Pancreas (tissue), 10 donors: Measurements from ENCODE around the gene FOXO1. TPM values are rescaled to one million over a fixed set of nuclear protein-coding genes. Genes with fewer than 3 reads are reported as not detected.

Experiments
- ATAC-seq, 4 donors: fragments of 200-7000 bp; cut with Tn5 transposase; one replicate each; pipeline versions ENCODE4 v1.8.0 to v1.9.1; 2020; ENCODE audit warnings: mild to moderate bottlenecking in 4 of 4, moderate library complexity in 4 of 4
- DNase-seq, 6 donors: peaks; one replicate each; pipeline ENCODE4 v3.0.0-alpha.2; 2020
- FAIRE-seq: peaks from 2 replicates; lab custom pipeline; 2012; peaks lifted over from hg19 to GRCh38; lab: Jason Lieb, UNC
- H3K27ac ChIP-seq, 4 donors: fragments of 200-600 bp; sonication (generic); 1 replicate in 3 of 4; 2 replicates in 1 of 4; pipeline versions ENCODE4 v1.5.0 to v1.8.0; 2020
- H3K27me3 ChIP-seq, 4 donors: fragments of 200-600 bp; one replicate each; pipeline ENCODE4 v1.8.0; 2021
- H3K36me3 ChIP-seq, 3 donors: fragments of 200-600 bp; sonication (generic) in 1 of 3; one replicate each; pipeline versions ENCODE4 v1.5.0 to v1.8.0; 2020 to 2021
- H3K4me1 ChIP-seq, 3 donors: fragments of 200-600 bp; one replicate each; pipeline ENCODE4 v1.8.0; 2021
- H3K4me3 ChIP-seq, 4 donors: fragments of 200-600 bp; sonication (generic) in 2 of 4; one replicate each; pipeline versions ENCODE4 v1.5.0 to v1.8.0; 2020 to 2021
- H3K9me3 ChIP-seq, 4 donors: fragments of 200-600 bp; one replicate each; pipeline ENCODE4 v1.8.0; 2021
- CTCF ChIP-seq, 4 donors: fragments of 200-600 bp; sonication (generic) in 3 of 4; IDR thresholded peaks; one replicate each; pipeline versions ENCODE4 v1.5.0 to v1.8.0; 2021; ENCODE audit warnings: antibody characterized with exemption in 4 of 4
- WGBS, 2 donors: extraction: QIAGEN DNeasy Blood & Tissue Kit; methylation state at CpG; one replicate each; pipeline ENCODE4 v1.1.7; 2013; 5-methylcytosine and 5-hydroxymethylcytosine counted together
- intact Hi-C, 3 donors: fragments of 100-400 bp; cut with DNase I; formaldehyde crosslinking; loops; one replicate each; pipeline versions ENCODE4 v1.11.1 to v1.14.2; 2022
- polyA plus RNA-seq, 2 donors: library from polyadenylated mRNA; stranded (reverse); fragments of 200-250 nt; gene quantifications; one replicate each; pipeline ENCODE4 v1.2.3, GENCODE V29; 2013
- total RNA-seq, 6 donors: library from RNA; stranded (reverse); fragmentation: NEBNext Ultra II Directional in 4 of 6; extraction: Animal tissue kit (Norgen Biotek cat#: 25700) in 4 of 6; gene quantifications; one replicate each; pipeline versions ENCODE4 v1.2.1 to v1.2.4, GENCODE V29; 2021 to 2023
- donor health status: healthy with polysubstance abuse.
- donor health status: DM: no; HTN: no; CAD: no; lungs with moderate emphysema.
- donor health status: DM: no; HTN: no; CAD: no.
- donor health status: control.
- donor health status: control.
- donor health status: Bipolar disorder and iron deficiency.
- donor health status: DM: yes; HTN: yes; CAD: no.
- donor health status: DM: no; HTN: no; CAD: no.
- donor health status: DM: no; HTN: no; CAD: no.
- donor health status: DM: yes; HTN: yes; CAD: no.

FOXO1 gene
- total and polyA plus RNA-seq, 8 donors = 3.8 to 21.9 (median 15.0) TPM

DNA sequence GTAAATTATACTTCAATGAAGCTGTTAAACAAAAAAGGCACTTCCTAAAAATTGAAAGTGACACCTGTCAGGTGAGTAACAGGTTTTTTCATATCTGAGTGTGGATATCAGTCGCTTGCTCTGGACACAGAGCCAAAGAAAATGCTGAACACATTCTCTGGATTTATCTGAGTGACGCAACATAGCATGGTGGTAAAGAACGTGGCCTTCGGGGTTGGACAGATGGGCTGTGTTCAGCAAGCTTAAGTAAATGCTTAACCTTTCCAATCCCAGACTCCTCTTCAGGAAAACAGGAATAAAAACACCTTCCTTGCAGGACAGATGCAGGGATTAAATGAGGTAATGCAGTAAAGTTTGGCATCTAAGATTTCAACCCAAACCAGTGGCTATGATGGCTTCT is 132.0 kb downstream of the FOXO1 start:
- peak in 4 of 6 donors; percentile 47 to 67 (median 62) for DNase-seq
- peak; percentile 43 to 78 (median 63) for ATAC-seq

DNA sequence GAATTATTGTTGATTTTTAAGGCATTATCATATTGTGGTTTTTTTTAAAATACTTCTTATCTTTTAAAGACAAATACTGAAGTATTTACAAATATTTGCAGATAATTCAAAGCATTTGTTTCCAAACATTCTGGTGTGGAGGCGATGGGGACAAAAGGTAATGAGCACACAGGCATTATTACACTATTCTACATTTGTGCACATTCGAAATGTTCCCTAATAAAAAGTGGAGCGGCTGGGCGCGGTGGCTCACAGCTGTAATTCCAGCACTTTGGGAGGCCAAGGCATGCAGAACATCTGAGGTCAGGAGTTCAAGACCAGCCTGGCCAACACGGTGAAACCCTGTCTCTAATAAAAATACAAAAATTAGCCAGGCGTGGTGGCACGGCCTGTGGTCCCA is 133.4 kb downstream of the FOXO1 start:
- WGBS, 2 donors = 76 to 89% methylated on average over 8 of the region's 8 CpGs
- ATAC-seq (no peak), DNase-seq (no peak)

More for the DNA sequence above, 132.0 kb downstream of the FOXO1 start:
- TF ChIP-seq CTCF (IDR thresholded peaks at IDR 0.05) = no peak
- intact Hi-C loops = no loop called here
- no peaks in the 10 kb centered on the region for H3K9me3 ChIP-seq
- 41 to 43% methylated on average over 4 of the region's 4 CpGs for WGBS, 2 donors
- H3K27ac ChIP-seq = peak overlapping the region in 2 of 4 donors; percentile 34 to 57
- H3K4me3 ChIP-seq = no peak overlapping the region
- no peaks in the 10 kb centered on the region for H3K27me3 ChIP-seq
- H3K36me3 ChIP-seq = no peaks in the 10 kb centered on the region
- FAIRE-seq = no peak
- H3K4me1 ChIP-seq = peaks cover 8 to 22% (median 21%) of the 10 kb centered on the region in 3 donors

GRCh38 chr13:40530961-40531360 is 135.5 kb downstream of the FOXO1 start:
- Histone ChIP-seq H3K4me1 (peaks cover 0 to 14% (median 11%) of the 10 kb centered on the region in 3 donors), H3K36me3 (no peaks in the 10 kb centered on the region), H3K27ac (no peak overlapping the region), H3K27me3 (no peaks in the 10 kb centered on the region), H3K9me3 (no peaks in the 10 kb centered on the region), H3K4me3 (no peak overlapping the region)
- ATAC-seq = no peak
- 86 to 88% methylated on average over 1 of the region's 1 CpG for WGBS, 2 donors
- intact Hi-C loops = no loop called here
- no peak for TF ChIP-seq CTCF (IDR thresholded peaks at IDR 0.05)
- no peak for FAIRE-seq
- DNase-seq = no peak

More for the DNA sequence above, 133.4 kb downstream of the FOXO1 start:
- Histone ChIP-seq H3K27ac (no peak overlapping the region), H3K27me3 (no peaks in the 10 kb centered on the region), H3K9me3 (no peaks in the 10 kb centered on the region), H3K36me3 (no peaks in the 10 kb centered on the region), H3K4me3 (no peak overlapping the region), H3K4me1 (peaks cover 8 to 22% (median 21%) of the 10 kb centered on the region in 3 donors)
- no peak for TF ChIP-seq CTCF (IDR thresholded peaks at IDR 0.05)
- intact Hi-C loops = no loop called here
- FAIRE-seq = no peak

- ATAC-seq (no peak), FAIRE-seq (no peak), DNase-seq (no peak)
- Histone ChIP-seq H3K27ac (no peak overlapping the region), H3K36me3 (no peaks in the 10 kb centered on the region), H3K4me1 (peaks cover 0 to 4% (median 0%) of the 10 kb centered on the region in 3 donors), H3K27me3 (no peaks in the 10 kb centered on the region), H3K9me3 (no peaks in the 10 kb centered on the region), H3K4me3 (no peak overlapping the region)
- WGBS, 2 donors = 94 to 95% methylated on average over 6 of the region's 6 CpGs
- no peak for TF ChIP-seq CTCF (IDR thresholded peaks at IDR 0.05)
- intact Hi-C loops = no loop called here
Observed at GRCh38 chr13:40528881-40529280, 137.6 kb downstream of the FOXO1 start.

GRCh38 chr13:40527914-40528313 is 138.5 kb downstream of the FOXO1 start:
- no peak for FAIRE-seq
- no peak for TF ChIP-seq CTCF (IDR thresholded peaks at IDR 0.05)
- H3K27me3 ChIP-seq = no peaks in the 10 kb centered on the region
- no peaks in the 10 kb centered on the region for H3K9me3 ChIP-seq
- intact Hi-C loops = no loop called here
- no peak overlapping the region for H3K4me3 ChIP-seq
- peaks cover 0 to 4% (median 0%) of the 10 kb centered on the region in 3 donors for H3K4me1 ChIP-seq
- H3K36me3 ChIP-seq = no peaks in the 10 kb centered on the region
- WGBS, 2 donors = 83 to 97% methylated on average over 1 of the region's 1 CpG
- no peak overlapping the region for H3K27ac ChIP-seq
- no peak for DNase-seq
- ATAC-seq = no peak
